ENCODE results near the gene RPS6KC1. TPM values are rescaled to one million over a fixed set of nuclear protein-coding genes. Genes with fewer than 3 reads are reported as not detected.
"Not testable (repeated sequence)": the region's sequence is repeated elsewhere in the genome, so short reads cannot be mapped to it uniquely, and the experiment has no call there.

RPS6KC1 gene
- total and polyA plus RNA-seq, 9 donors: 13.1 to 25.1 (median 18.4) TPM

GRCh38 chr1:213291526-213291925 is 240.5 kb downstream of the RPS6KC1 start:
- Histone ChIP-seq H3K9me3 (replicated peaks; ENCODE audit: control insufficient read depth, low read depth, low read length) (no peaks in the 10 kb centered on the region), H3K4me3 (ENCODE audit: low read length) (no peak overlapping the region), H3K36me3 (ENCODE audit: control insufficient read depth, insufficient read depth, low read length) (no peaks in the 10 kb centered on the region), H3K27ac (ENCODE audit: low read length) (no peak overlapping the region), H3K4me1 (ENCODE audit: control insufficient read depth, insufficient read depth, low read length) (no peaks in the 10 kb centered on the region), H3K27me3 (ENCODE audit: control insufficient read depth, insufficient read depth, low read length) (no peaks in the 10 kb centered on the region)
- no CpG with 5 or more reads among the region's 4 CpGs for WGBS (ENCODE audit: insufficient coverage)
- no peak for DNase-seq

- DNase-seq: no peak
- no peaks in the 10 kb centered on the region for H3K27me3 ChIP-seq (ENCODE audit: control insufficient read depth, insufficient read depth, low read length)
- no peaks in the 10 kb centered on the region for H3K9me3 ChIP-seq (replicated peaks; ENCODE audit: control insufficient read depth, low read depth, low read length)
- H3K27ac ChIP-seq (ENCODE audit: low read length): no peak overlapping the region
- H3K4me3 ChIP-seq (ENCODE audit: low read length): no peak overlapping the region
- WGBS (ENCODE audit: insufficient coverage): no CpG with 5 or more reads among the region's 2 CpGs
- H3K36me3 ChIP-seq (ENCODE audit: control insufficient read depth, insufficient read depth, low read length): no peaks in the 10 kb centered on the region
- H3K4me1 ChIP-seq (ENCODE audit: control insufficient read depth, insufficient read depth, low read length): no peaks in the 10 kb centered on the region
These were observed 241.6 kb downstream of the RPS6KC1 start for GRCh38 chr1:213292614-213293013.

- no peak overlapping the region for H3K27ac ChIP-seq (ENCODE audit: low read length)
- no peaks in the 10 kb centered on the region for H3K9me3 ChIP-seq (replicated peaks; ENCODE audit: control insufficient read depth, low read depth, low read length)
- 100% methylated on average over 1 of the region's 1 CpG for WGBS (ENCODE audit: insufficient coverage)
- no peaks in the 10 kb centered on the region for H3K27me3 ChIP-seq (ENCODE audit: control insufficient read depth, insufficient read depth, low read length)
- no peaks in the 10 kb centered on the region for H3K36me3 ChIP-seq (ENCODE audit: control insufficient read depth, insufficient read depth, low read length)
- no peaks in the 10 kb centered on the region for H3K4me1 ChIP-seq (ENCODE audit: control insufficient read depth, insufficient read depth, low read length)
- no peak for DNase-seq
- H3K4me3 ChIP-seq (ENCODE audit: low read length): no peak overlapping the region
These were observed 244.8 kb downstream of the RPS6KC1 start for GRCh38 chr1:213295860-213296259.

- H3K27ac ChIP-seq (ENCODE audit: low read length): no peak overlapping the region
- no peak overlapping the region for H3K4me3 ChIP-seq (ENCODE audit: low read length)
- H3K36me3 ChIP-seq (ENCODE audit: control insufficient read depth, insufficient read depth, low read length): no peaks in the 10 kb centered on the region
- no peaks in the 10 kb centered on the region for H3K27me3 ChIP-seq (ENCODE audit: control insufficient read depth, insufficient read depth, low read length)
- no peak for DNase-seq
- H3K4me1 ChIP-seq (ENCODE audit: control insufficient read depth, insufficient read depth, low read length): no peaks in the 10 kb centered on the region
- no peaks in the 10 kb centered on the region for H3K9me3 ChIP-seq (replicated peaks; ENCODE audit: control insufficient read depth, low read depth, low read length)
These were observed 245.5 kb downstream of the RPS6KC1 start for GRCh38 chr1:213296558-213296957.

- Histone ChIP-seq H3K27ac (ENCODE audit: low read length) (no peak overlapping the region), H3K27me3 (ENCODE audit: control insufficient read depth, insufficient read depth, low read length) (no peaks in the 10 kb centered on the region), H3K4me3 (ENCODE audit: low read length) (no peak overlapping the region), H3K9me3 (replicated peaks; ENCODE audit: control insufficient read depth, low read depth, low read length) (no peaks in the 10 kb centered on the region), H3K36me3 (ENCODE audit: control insufficient read depth, insufficient read depth, low read length) (no peaks in the 10 kb centered on the region), H3K4me1 (ENCODE audit: control insufficient read depth, insufficient read depth, low read length) (no peaks in the 10 kb centered on the region)
- WGBS (ENCODE audit: insufficient coverage): 95% methylated on average over 5 of the region's 5 CpGs
- no peak for DNase-seq
These were observed 246.0 kb downstream of the RPS6KC1 start for GRCh38 chr1:213297021-213297420.

GRCh38 chr1:213300433-213300832 is 249.4 kb downstream of the RPS6KC1 start:
- WGBS (ENCODE audit: insufficient coverage): no CpG with 5 or more reads among the region's 5 CpGs
- DNase-seq: no peak
- Histone ChIP-seq H3K27me3 (ENCODE audit: control insufficient read depth, insufficient read depth, low read length) (no peaks in the 10 kb centered on the region), H3K36me3 (ENCODE audit: control insufficient read depth, insufficient read depth, low read length) (no peaks in the 10 kb centered on the region), H3K27ac (ENCODE audit: low read length) (no peak overlapping the region), H3K4me3 (ENCODE audit: low read length) (no peak overlapping the region), H3K9me3 (replicated peaks; ENCODE audit: control insufficient read depth, low read depth, low read length) (no peaks in the 10 kb centered on the region), H3K4me1 (ENCODE audit: control insufficient read depth, insufficient read depth, low read length) (peaks cover 4% of the 10 kb centered on the region)

GRCh38 chr1:213301524-213301923 is 250.5 kb downstream of the RPS6KC1 start:
- H3K27me3 ChIP-seq (ENCODE audit: control insufficient read depth, insufficient read depth, low read length); H3K9me3 ChIP-seq (replicated peaks; ENCODE audit: control insufficient read depth, low read depth, low read length); H3K27ac ChIP-seq (ENCODE audit: low read length); H3K4me1 ChIP-seq (ENCODE audit: control insufficient read depth, insufficient read depth, low read length); DNase-seq; H3K36me3 ChIP-seq (ENCODE audit: control insufficient read depth, insufficient read depth, low read length); H3K4me3 ChIP-seq (ENCODE audit: low read length): not testable (repeated sequence)
- no CpG with 5 or more reads among the region's 3 CpGs for WGBS (ENCODE audit: insufficient coverage)

- Histone ChIP-seq H3K36me3 (ENCODE audit: control insufficient read depth, insufficient read depth, low read length) (no peaks in the 10 kb centered on the region), H3K4me3 (ENCODE audit: low read length) (no peak overlapping the region), H3K27ac (ENCODE audit: low read length) (no peak overlapping the region), H3K9me3 (replicated peaks; ENCODE audit: control insufficient read depth, low read depth, low read length) (no peaks in the 10 kb centered on the region), H3K27me3 (ENCODE audit: control insufficient read depth, insufficient read depth, low read length) (no peaks in the 10 kb centered on the region), H3K4me1 (ENCODE audit: control insufficient read depth, insufficient read depth, low read length) (peaks cover 4% of the 10 kb centered on the region)
- 39% methylated on average over 2 of the region's 8 CpGs for WGBS (ENCODE audit: insufficient coverage)
- DNase-seq: no peak
These were observed 252.2 kb downstream of the RPS6KC1 start for GRCh38 chr1:213303286-213303685.

- WGBS (ENCODE audit: insufficient coverage): no CpG with 5 or more reads among the region's 1 CpG
These were observed 264.5 kb downstream of the RPS6KC1 start for GRCh38 chr1:213315571-213315970.

GRCh38 chr1:213318458-213318857 is 267.4 kb downstream of the RPS6KC1 start:
- not testable (repeated sequence) for H3K36me3 ChIP-seq (ENCODE audit: control insufficient read depth, insufficient read depth, low read length); H3K4me3 ChIP-seq (ENCODE audit: low read length); H3K9me3 ChIP-seq (replicated peaks; ENCODE audit: control insufficient read depth, low read depth, low read length); H3K27ac ChIP-seq (ENCODE audit: low read length); H3K4me1 ChIP-seq (ENCODE audit: control insufficient read depth, insufficient read depth, low read length); H3K27me3 ChIP-seq (ENCODE audit: control insufficient read depth, insufficient read depth, low read length); DNase-seq
- WGBS (ENCODE audit: insufficient coverage): no CpG with 5 or more reads among the region's 1 CpG

More at GRCh38 chr1:213315571-213315970, 264.5 kb downstream of the RPS6KC1 start:
- Histone ChIP-seq H3K36me3 (ENCODE audit: control insufficient read depth, insufficient read depth, low read length) (no peaks in the 10 kb centered on the region), H3K9me3 (replicated peaks; ENCODE audit: control insufficient read depth, low read depth, low read length) (no peaks in the 10 kb centered on the region), H3K4me3 (ENCODE audit: low read length) (no peak overlapping the region), H3K27ac (ENCODE audit: low read length) (no peak overlapping the region), H3K27me3 (ENCODE audit: control insufficient read depth, insufficient read depth, low read length) (no peaks in the 10 kb centered on the region), H3K4me1 (ENCODE audit: control insufficient read depth, insufficient read depth, low read length) (no peaks in the 10 kb centered on the region)
- no peak for DNase-seq

GRCh38 chr1:213320191-213320870 is 269.3 kb downstream of the RPS6KC1 start:
- no peaks in the 10 kb centered on the region for H3K27me3 ChIP-seq (ENCODE audit: control insufficient read depth, insufficient read depth, low read length)
- 67% methylated on average over 1 of the region's 6 CpGs for WGBS (ENCODE audit: insufficient coverage)
- H3K27ac ChIP-seq (ENCODE audit: low read length): no peak overlapping the region
- H3K4me3 ChIP-seq (ENCODE audit: low read length): no peak overlapping the region
- H3K4me1 ChIP-seq (ENCODE audit: control insufficient read depth, insufficient read depth, low read length): no peaks in the 10 kb centered on the region
- no peaks in the 10 kb centered on the region for H3K9me3 ChIP-seq (replicated peaks; ENCODE audit: control insufficient read depth, low read depth, low read length)
- DNase-seq: no peak
- H3K36me3 ChIP-seq (ENCODE audit: control insufficient read depth, insufficient read depth, low read length): no peaks in the 10 kb centered on the region

Data from muscle of leg (tissue), 11 donors.